SK-N-SH (cell line): Measurements from ENCODE around the gene SAMD8. TPM values are rescaled to one million over a fixed set of nuclear protein-coding genes. Genes with fewer than 3 reads are reported as not detected.

Source experiments
- CTCF ChIA-PET: fragments of 300-600, 350-600 bp; formaldehyde crosslinking; extraction: SDS; loops from one replicate; lab custom pipeline; 2021; lab: Yijun Ruan, JAX
- POLR2A ChIA-PET: fragments of 350-600 bp; sonication (Branson Sonifier 250); formaldehyde crosslinking; extraction: SDS; loops from one replicate; lab custom pipeline; 2020; ENCODE audit warnings: antibody characterized with exemption, inconsistent platforms; lab: Yijun Ruan, JAX
- DNase-seq: peaks from one replicate; pipeline ENCODE4 v3.0.0; 2012
- H2AFZ ChIP-seq: fragments of 200-600 bp; sonication (generic); 2 replicates; pipeline ENCODE4 v1.8.1; 2016; ENCODE audit warnings: antibody characterized with exemption, mild to moderate bottlenecking, low read depth
- H3F3A ChIP-seq: fragments of 200-600 bp; sonication (generic); replicated peaks from 2 replicates; pipeline ENCODE3; 2016; ENCODE audit warnings: antibody characterized with exemption, mild to moderate bottlenecking; ENCODE audit not compliant: insufficient read depth
- H3K27ac ChIP-seq, 2 experiments: fragments of 200-500 bp in 1 of 2; fragments of 200-600 bp in 1 of 2; sonication (Bioruptor generic) in 1 of 2; sonication (generic), shearing (Covaris generic) in 1 of 2; 2 replicates each; pipeline versions ENCODE4 v1.5.1 to v1.6.1; 2014 to 2016; ENCODE audit warnings: low read depth in 2 of 2, inconsistent platforms in 1 of 2, low read length in 1 of 2, mild to moderate bottlenecking in 1 of 2, mixed read lengths in 1 of 2
- H3K27me3 ChIP-seq: fragments of 200-600 bp; sonication (generic), shearing (Covaris generic); 2 replicates; pipeline ENCODE4 v1.6.1; 2016; ENCODE audit warnings: mixed run types; ENCODE audit not compliant: insufficient read depth
- H3K36me3 ChIP-seq, 2 experiments: fragments of 200-500 bp in 1 of 2; fragments of 200-600 bp in 1 of 2; sonication (Bioruptor generic) in 1 of 2; sonication (generic) in 1 of 2; replicated peaks in 1 of 2; 2 replicates each; pipeline versions ENCODE3 to v1.5.1; 2014 to 2016; ENCODE audit warnings: low read length in 1 of 2, mild to moderate bottlenecking in 1 of 2; ENCODE audit not compliant: insufficient read depth in 2 of 2, control insufficient read depth in 1 of 2
- H3K4me1 ChIP-seq, 2 experiments: fragments of 200-500 bp in 1 of 2; fragments of 200-600 bp in 1 of 2; sonication (Bioruptor generic) in 1 of 2; sonication (generic), shearing (Covaris generic) in 1 of 2; 2 replicates each; pipeline versions ENCODE4 v1.5.1 to v1.6.1; 2014 to 2016; ENCODE audit warnings: low read depth in 1 of 2, low read length in 1 of 2, mixed run types in 1 of 2; ENCODE audit not compliant: insufficient read depth in 2 of 2, control insufficient read depth in 1 of 2
- H3K4me2 ChIP-seq: fragments of 200-600 bp; sonication (generic), shearing (Covaris generic); 2 replicates; pipeline ENCODE4 v1.6.1; 2017; ENCODE audit warnings: mixed run types
- H3K4me3 ChIP-seq, 2 experiments: fragments of 200-500 bp in 1 of 2; fragments of 200-600 bp in 1 of 2; sonication (Bioruptor generic) in 1 of 2; sonication (generic), shearing (Covaris generic) in 1 of 2; 2 replicates each; pipeline versions ENCODE4 v1.5.1 to v1.8.1; 2014 to 2016; ENCODE audit warnings: low read depth in 2 of 2, inconsistent platforms in 1 of 2, low read length in 1 of 2, mild to moderate bottlenecking in 1 of 2, mixed read lengths in 1 of 2, moderate library complexity in 1 of 2
- H3K79me2 ChIP-seq: fragments of 200-600 bp; sonication (generic); 2 replicates; pipeline ENCODE4 v1.8.1; 2017; ENCODE audit warnings: mild to moderate bottlenecking; ENCODE audit not compliant: insufficient read depth
- H3K9ac ChIP-seq: fragments of 200-600 bp; sonication (generic); 2 replicates; pipeline ENCODE4 v1.6.1; 2017; ENCODE audit warnings: mixed run types
- H3K9me2 ChIP-seq: fragments of 200-600 bp; sonication (generic); 2 replicates; pipeline ENCODE4 v1.6.1; 2017; ENCODE audit warnings: mixed run types
- H3K9me3 ChIP-seq: fragments of 200-600 bp; sonication (generic); 2 replicates; pipeline ENCODE4 v1.6.1; 2017; ENCODE audit warnings: mixed run types, mild to moderate bottlenecking, moderate library complexity
- H4K20me1 ChIP-seq: fragments of 200-600 bp; sonication (generic); 2 replicates; pipeline ENCODE4 v1.6.1; 2017; ENCODE audit warnings: mild to moderate bottlenecking, mixed run types; ENCODE audit not compliant: insufficient read depth
- EP300 ChIP-seq, 2 experiments: IDR thresholded peaks; 2 replicates each; pipeline versions ENCODE4 v1.4.0 to v1.6.1; 2012; ENCODE audit warnings: borderline replicate concordance in 1 of 2, low read depth in 1 of 2, low read length in 1 of 2
- FOXJ3 ChIP-seq: sonication (generic); formaldehyde crosslinking; IDR thresholded peaks from 2 replicates; pipeline ENCODE4 v1.5.1; 2020; ENCODE audit warnings: mild to moderate bottlenecking, missing genetic modification reagents
- FOXM1 ChIP-seq: IDR thresholded peaks from 2 replicates; pipeline ENCODE4 v1.4.0; 2012; ENCODE audit warnings: low read depth, mild to moderate bottlenecking
- GABPA ChIP-seq: IDR thresholded peaks from 2 replicates; pipeline ENCODE4 v1.4.0; 2012; ENCODE audit warnings: low read depth, mild to moderate bottlenecking
- IRF3 ChIP-seq: fragments of 150-350 bp; IDR thresholded peaks from 2 replicates; pipeline ENCODE4 v1.6.1; 2016; ENCODE audit warnings: mild to moderate bottlenecking, low read depth, low read length
- MAX ChIP-seq: IDR thresholded peaks from 2 replicates; pipeline ENCODE4 v1.4.0; 2012; ENCODE audit warnings: low read depth
- MEF2A ChIP-seq: IDR thresholded peaks from 2 replicates; pipeline ENCODE4 v1.4.0; 2012; ENCODE audit warnings: low read depth, borderline replicate concordance
- NFIC ChIP-seq: IDR thresholded peaks from 2 replicates; pipeline ENCODE4 v1.4.0; 2012; ENCODE audit warnings: borderline replicate concordance
- RAD21 ChIP-seq: IDR thresholded peaks from 2 replicates; pipeline ENCODE4 v1.6.1; 2012; ENCODE audit warnings: mild to moderate bottlenecking, low read length
- RCOR1 ChIP-seq: fragments of 150-350 bp; IDR thresholded peaks from 2 replicates; pipeline ENCODE4 v1.6.1; 2017; ENCODE audit warnings: antibody characterized with exemption, low read length
- TEAD4 ChIP-seq: IDR thresholded peaks from 2 replicates; pipeline ENCODE4 v1.4.0; 2012; ENCODE audit warnings: mild to moderate bottlenecking, borderline replicate concordance; ENCODE audit not compliant: insufficient read depth
- ZBTB33 ChIP-seq: IDR thresholded peaks from 2 replicates; pipeline ENCODE4 v1.4.0; 2012; ENCODE audit warnings: low read depth, borderline replicate concordance
- WGBS: methylation state at CpG from one replicate; pipeline ENCODE4 v1.1.6; 2017; ENCODE audit warnings: low lambda C conversion rate; 5-methylcytosine and 5-hydroxymethylcytosine counted together
- polyA plus RNA-seq, 3 experiments: library from polyadenylated mRNA; depleted of rRNA; stranded (reverse); fragments of >200 nt; gene quantifications; 2 replicates each; pipeline ENCODE4 v1.2.3, GENCODE V29; 2012
- TF ChIP-seq, protein P1 (sequence below): fragments of 150-350 bp; IDR thresholded peaks from 2 replicates; pipeline ENCODE4 v1.6.1; 2017; ENCODE audit warnings: antibody characterized with exemption, low read length, low read depth, borderline replicate concordance
- TF ChIP-seq, protein P2 (sequence below): fragments of 200-600 bp; sonication (generic); IDR thresholded peaks from 2 replicates; pipeline ENCODE4 v1.6.1; 2017; ENCODE audit warnings: antibody characterized with exemption, mild to moderate bottlenecking, moderate library complexity

The SAMD8 gene
- polyA plus RNA-seq, 1 of the 3 experiments (the other 2 are of a cell fraction), result 9.7 TPM

DNA sequence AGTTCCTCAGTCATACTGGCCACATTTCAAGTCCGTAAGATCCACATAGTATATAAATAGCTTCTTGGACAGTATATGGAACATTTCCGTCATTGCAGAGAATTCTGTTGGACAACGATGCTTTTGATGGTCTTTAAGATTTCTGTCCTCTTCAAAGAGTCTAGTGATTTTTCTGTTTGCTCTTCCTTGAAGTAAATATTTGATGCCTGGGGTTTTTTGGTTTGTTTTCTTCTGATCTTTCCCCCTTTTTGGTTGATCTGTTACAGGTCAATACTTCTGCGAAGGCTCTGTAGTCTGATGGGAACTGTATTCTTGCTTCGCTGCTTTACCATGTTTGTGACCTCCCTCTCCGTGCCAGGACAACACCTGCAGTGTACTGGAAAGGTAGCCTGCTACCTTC lies 56.8 kb downstream of the SAMD8 start:
- CTCF ChIA-PET, result no interaction called here
- H2AFZ ChIP-seq, result no peak overlapping the region
- POLR2A ChIA-PET, result no interaction called here

More for the DNA sequence above, 56.8 kb downstream of the SAMD8 start:
- H3K79me2 ChIP-seq, result peaks cover 45% of the 10 kb centered on the region; the same call in 1 of the 2 replicates
- peaks cover 10% of the 10 kb centered on the region for H3F3A ChIP-seq
- no peak overlapping the region for H3K9ac ChIP-seq
- no peaks in the 10 kb centered on the region for H3K9me2 ChIP-seq
- H3K36me3 ChIP-seq, result peaks cover 2 to 22% of the 10 kb centered on the region in 2 experiments
- H4K20me1 ChIP-seq, result no peaks in the 10 kb centered on the region
- H3K27me3 ChIP-seq, result no peaks in the 10 kb centered on the region
- H3K4me1 ChIP-seq, result 0 out of 4 replicates have a peak, but pooled peaks cover 0 to 5% of the 10 kb centered on the region in 2 experiments
- TF ChIP-seq EP300 (IDR thresholded peaks at IDR 0.05; ENCODE audit: borderline replicate concordance in 1 of 2, low read depth in 1 of 2, low read length in 1 of 2) (no peak), MEF2A (no peak), IRF3 (no peak), RAD21 (no peak), ZBTB33 (no peak), GABPA (no peak), MAX (no peak), RCOR1 (no peak), FOXJ3 (CRISPR knock-in tag) (no peak), NFIC (no peak), TEAD4 (no peak), FOXM1 (no peak)
- TF ChIP-seq, protein P1, sequence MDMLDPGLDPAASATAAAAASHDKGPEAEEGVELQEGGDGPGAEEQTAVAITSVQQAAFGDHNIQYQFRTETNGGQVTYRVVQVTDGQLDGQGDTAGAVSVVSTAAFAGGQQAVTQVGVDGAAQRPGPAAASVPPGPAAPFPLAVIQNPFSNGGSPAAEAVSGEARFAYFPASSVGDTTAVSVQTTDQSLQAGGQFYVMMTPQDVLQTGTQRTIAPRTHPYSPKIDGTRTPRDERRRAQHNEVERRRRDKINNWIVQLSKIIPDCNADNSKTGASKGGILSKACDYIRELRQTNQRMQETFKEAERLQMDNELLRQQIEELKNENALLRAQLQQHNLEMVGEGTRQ, result no peak
- TF ChIP-seq, protein P2, sequence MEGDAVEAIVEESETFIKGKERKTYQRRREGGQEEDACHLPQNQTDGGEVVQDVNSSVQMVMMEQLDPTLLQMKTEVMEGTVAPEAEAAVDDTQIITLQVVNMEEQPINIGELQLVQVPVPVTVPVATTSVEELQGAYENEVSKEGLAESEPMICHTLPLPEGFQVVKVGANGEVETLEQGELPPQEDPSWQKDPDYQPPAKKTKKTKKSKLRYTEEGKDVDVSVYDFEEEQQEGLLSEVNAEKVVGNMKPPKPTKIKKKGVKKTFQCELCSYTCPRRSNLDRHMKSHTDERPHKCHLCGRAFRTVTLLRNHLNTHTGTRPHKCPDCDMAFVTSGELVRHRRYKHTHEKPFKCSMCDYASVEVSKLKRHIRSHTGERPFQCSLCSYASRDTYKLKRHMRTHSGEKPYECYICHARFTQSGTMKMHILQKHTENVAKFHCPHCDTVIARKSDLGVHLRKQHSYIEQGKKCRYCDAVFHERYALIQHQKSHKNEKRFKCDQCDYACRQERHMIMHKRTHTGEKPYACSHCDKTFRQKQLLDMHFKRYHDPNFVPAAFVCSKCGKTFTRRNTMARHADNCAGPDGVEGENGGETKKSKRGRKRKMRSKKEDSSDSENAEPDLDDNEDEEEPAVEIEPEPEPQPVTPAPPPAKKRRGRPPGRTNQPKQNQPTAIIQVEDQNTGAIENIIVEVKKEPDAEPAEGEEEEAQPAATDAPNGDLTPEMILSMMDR, result no peak
- no peak overlapping the region for H3K4me2 ChIP-seq
- no peak for DNase-seq
- H3K4me3 ChIP-seq, result no peak overlapping the region
- no peaks in the 10 kb centered on the region for H3K9me3 ChIP-seq
- no peak overlapping the region for H3K27ac ChIP-seq
- 93% methylated on average over 6 of the region's 6 CpGs for WGBS
